Ascending aorta (tissue), 2 donors: ENCODE measurements around the gene LRPPRC. TPM values are rescaled to one million over a fixed set of nuclear protein-coding genes. Genes with fewer than 3 reads are reported as not detected.

Experiments used
- DNase-seq, 2 donors: peaks; one replicate each; pipeline ENCODE4 v3.0.0-alpha.2; 2019; ENCODE audit warnings: low spot score in 2 of 2
- H3K27ac ChIP-seq, 2 donors: fragments of 200-600 bp; sonication (generic); one replicate each; pipeline ENCODE4 v1.5.1; 2016 to 2017; ENCODE audit warnings: mild to moderate bottlenecking in 1 of 2
- H3K27me3 ChIP-seq: fragments of 200-600 bp; sonication (generic); one replicate; pipeline ENCODE4 v1.5.1; 2017
- H3K36me3 ChIP-seq, 2 donors: fragments of 200-600 bp; sonication (generic); one replicate each; pipeline ENCODE4 v1.5.1; 2016
- H3K4me1 ChIP-seq, 2 donors: fragments of 200-600 bp; sonication (generic); one replicate each; pipeline ENCODE4 v1.5.1; 2016 to 2017; ENCODE audit warnings: mild to moderate bottlenecking in 1 of 2
- H3K4me3 ChIP-seq, 2 donors: fragments of 200-600 bp; sonication (generic); one replicate each; pipeline ENCODE4 v1.5.1; 2016 to 2017; ENCODE audit warnings: mild to moderate bottlenecking in 1 of 2
- H3K9me3 ChIP-seq, 2 donors: fragments of 200-600 bp; sonication (generic); one replicate each; pipeline ENCODE4 v1.5.1; 2016
- intact Hi-C: fragments of 100-400 bp; cut with DNase I; formaldehyde crosslinking; loops from one replicate; pipeline ENCODE4 v1.15.1; 2023
- total RNA-seq: library from RNA; depleted of rRNA; stranded (reverse); fragments of >200 nt; gene quantifications from one replicate; pipeline ENCODE4 v1.1.0, GENCODE V29; 2016
- TF ChIP-seq, protein P1 (sequence below), 3 experiments: fragments of 200-600 bp in 2 of 3; fragments of 450-650 bp in 1 of 3; sonication (generic) in 2 of 3; IDR thresholded peaks; one replicate each; pipeline ENCODE4 v1.5.1; 2016 to 2019; ENCODE audit warnings: antibody characterized with exemption in 3 of 3, mild to moderate bottlenecking in 1 of 3, moderate library complexity in 1 of 3

LRPPRC gene
- total RNA-seq, 1 donor from 2014 or later: 78.1 TPM

DNA sequence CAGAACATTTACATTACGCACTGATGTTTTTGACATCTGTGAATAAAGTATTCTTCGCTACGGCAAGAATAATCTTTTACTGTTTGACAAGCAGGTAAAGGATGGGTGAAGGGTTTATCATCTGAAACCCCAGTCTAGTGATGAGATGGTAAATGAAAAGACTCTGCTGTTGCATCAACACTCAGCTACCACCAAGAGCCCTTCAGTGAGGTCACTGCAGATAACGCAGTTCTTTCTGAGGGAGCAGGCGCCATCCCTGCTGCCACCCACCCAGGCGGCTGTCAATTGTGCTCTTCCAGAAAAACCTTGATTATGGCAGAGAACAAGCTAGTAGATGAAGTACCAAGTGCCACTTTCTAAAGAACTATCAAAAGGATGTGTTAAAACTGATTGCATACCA, 98.3 kb downstream of the LRPPRC start:
- TF ChIP-seq, protein P1, sequence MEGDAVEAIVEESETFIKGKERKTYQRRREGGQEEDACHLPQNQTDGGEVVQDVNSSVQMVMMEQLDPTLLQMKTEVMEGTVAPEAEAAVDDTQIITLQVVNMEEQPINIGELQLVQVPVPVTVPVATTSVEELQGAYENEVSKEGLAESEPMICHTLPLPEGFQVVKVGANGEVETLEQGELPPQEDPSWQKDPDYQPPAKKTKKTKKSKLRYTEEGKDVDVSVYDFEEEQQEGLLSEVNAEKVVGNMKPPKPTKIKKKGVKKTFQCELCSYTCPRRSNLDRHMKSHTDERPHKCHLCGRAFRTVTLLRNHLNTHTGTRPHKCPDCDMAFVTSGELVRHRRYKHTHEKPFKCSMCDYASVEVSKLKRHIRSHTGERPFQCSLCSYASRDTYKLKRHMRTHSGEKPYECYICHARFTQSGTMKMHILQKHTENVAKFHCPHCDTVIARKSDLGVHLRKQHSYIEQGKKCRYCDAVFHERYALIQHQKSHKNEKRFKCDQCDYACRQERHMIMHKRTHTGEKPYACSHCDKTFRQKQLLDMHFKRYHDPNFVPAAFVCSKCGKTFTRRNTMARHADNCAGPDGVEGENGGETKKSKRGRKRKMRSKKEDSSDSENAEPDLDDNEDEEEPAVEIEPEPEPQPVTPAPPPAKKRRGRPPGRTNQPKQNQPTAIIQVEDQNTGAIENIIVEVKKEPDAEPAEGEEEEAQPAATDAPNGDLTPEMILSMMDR (IDR thresholded peaks at IDR 0.05): no peak
- Histone ChIP-seq H3K27ac (no peak overlapping the region), H3K27me3 (no peaks in the 10 kb centered on the region), H3K4me1 (no peaks in the 10 kb centered on the region), H3K9me3 (no peaks in the 10 kb centered on the region), H3K4me3 (no peak overlapping the region), H3K36me3 (peaks cover 33 to 64% of the 10 kb centered on the region in 2 donors)
- intact Hi-C loops: no loop called here
- no peak for DNase-seq

DNA sequence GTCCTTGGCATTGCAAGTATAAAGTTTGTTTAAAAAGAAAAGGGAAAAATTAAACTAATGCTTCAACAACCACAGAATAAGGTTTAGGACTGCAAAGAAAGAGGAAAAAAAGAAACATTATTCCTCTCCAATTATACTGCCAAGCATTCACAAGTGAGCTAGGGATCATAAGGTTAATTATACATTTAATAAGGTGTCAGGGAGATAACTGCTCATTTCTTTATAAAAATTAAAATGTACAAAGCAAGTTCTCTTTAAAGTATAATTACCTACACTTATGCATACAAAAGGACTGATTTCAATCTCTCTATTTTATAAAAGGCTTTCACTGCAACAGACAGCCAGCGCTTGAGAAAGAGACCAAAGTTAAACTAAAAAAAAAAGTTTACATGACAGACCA, 98.9 kb downstream of the LRPPRC start:
- no peak overlapping the region for H3K27ac ChIP-seq
- no peaks in the 10 kb centered on the region for H3K27me3 ChIP-seq
- TF ChIP-seq, protein P1 (IDR thresholded peaks at IDR 0.05): no peak
- DNase-seq: no peak
- H3K9me3 ChIP-seq: no peaks in the 10 kb centered on the region
- no peak overlapping the region for H3K4me3 ChIP-seq
- intact Hi-C loops: no loop called here
- no peaks in the 10 kb centered on the region for H3K4me1 ChIP-seq
- H3K36me3 ChIP-seq: peaks cover 39 to 69% of the 10 kb centered on the region in 2 donors

DNA sequence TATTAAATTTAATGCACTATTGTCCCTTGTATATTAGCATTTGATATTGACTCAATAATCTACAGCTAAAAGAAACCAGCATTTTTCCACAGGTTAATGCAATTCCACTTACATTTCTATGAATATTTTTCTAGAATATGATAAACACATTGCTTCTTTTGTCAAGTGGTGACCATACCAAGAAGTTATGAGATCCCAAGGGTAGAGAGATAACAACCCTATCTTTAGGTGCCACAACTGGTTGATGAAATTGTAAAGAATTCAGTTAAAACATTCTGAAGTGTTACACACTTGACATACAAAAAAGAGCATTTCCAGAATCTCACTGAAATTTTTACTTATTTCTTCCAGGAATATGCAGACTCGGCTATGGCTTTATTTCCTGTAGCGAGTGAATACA, 101.0 kb downstream of the LRPPRC start:
- intact Hi-C loops: no loop called here
- Histone ChIP-seq H3K27me3 (no peaks in the 10 kb centered on the region), H3K4me3 (no peak overlapping the region), H3K36me3 (peaks cover 57 to 73% of the 10 kb centered on the region in 2 donors), H3K27ac (no peak overlapping the region), H3K9me3 (no peaks in the 10 kb centered on the region), H3K4me1 (no peaks in the 10 kb centered on the region)
- DNase-seq: no peak
- TF ChIP-seq, protein P1 (IDR thresholded peaks at IDR 0.05): no peak

DNA sequence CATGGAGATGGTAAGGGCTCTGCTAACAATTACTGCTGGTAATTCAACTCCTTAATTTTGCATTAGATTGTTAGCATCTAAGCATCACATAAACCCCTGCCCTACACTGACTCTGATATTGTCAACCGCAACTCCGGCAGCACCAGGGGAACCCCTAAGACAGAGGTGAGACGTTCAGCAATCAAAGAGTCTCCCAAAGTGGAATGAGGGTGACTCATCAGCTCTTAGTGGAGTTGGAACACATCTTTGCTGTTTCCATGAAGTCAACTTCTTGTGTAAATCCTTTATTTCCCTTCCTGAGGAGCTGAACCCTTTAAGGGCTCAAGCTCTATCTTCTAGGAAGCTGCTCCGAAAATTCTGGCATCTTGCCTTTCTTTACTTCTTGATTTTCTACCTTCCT, 104.9 kb downstream of the LRPPRC start:
- no peaks in the 10 kb centered on the region for H3K27me3 ChIP-seq
- TF ChIP-seq, protein P1 (IDR thresholded peaks at IDR 0.05): no peak
- DNase-seq: no peak
- H3K4me3 ChIP-seq: no peak overlapping the region
- intact Hi-C loops: no loop called here
- H3K4me1 ChIP-seq: no peaks in the 10 kb centered on the region
- no peaks in the 10 kb centered on the region for H3K9me3 ChIP-seq
- H3K36me3 ChIP-seq: peaks cover 55 to 63% of the 10 kb centered on the region in 2 donors
- no peak overlapping the region for H3K27ac ChIP-seq

DNA sequence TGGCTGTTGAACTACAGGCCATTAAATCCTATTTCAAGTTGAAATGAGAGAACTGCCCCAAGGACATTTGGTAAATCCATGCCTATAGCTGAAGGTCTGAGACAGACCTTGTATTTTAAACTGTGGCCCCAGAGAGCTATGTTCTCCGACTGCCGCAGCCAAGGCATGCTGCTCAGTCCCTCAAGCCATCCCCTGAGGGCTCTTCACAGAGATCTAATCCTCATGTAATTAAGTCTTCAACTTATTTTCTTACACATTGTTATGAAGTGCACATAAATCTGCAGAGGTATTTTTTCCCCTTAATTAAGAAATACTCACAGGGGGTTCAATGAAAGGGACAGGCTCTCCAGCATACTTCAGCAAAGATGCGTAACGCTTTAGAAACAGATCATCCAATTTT, 106.4 kb downstream of the LRPPRC start:
- no peaks in the 10 kb centered on the region for H3K27me3 ChIP-seq
- no peak for DNase-seq
- no peaks in the 10 kb centered on the region for H3K9me3 ChIP-seq
- no peak overlapping the region for H3K27ac ChIP-seq
- H3K4me1 ChIP-seq: no peaks in the 10 kb centered on the region
- intact Hi-C loops: no loop called here
- H3K36me3 ChIP-seq: peaks cover 49 to 61% of the 10 kb centered on the region in 2 donors
- TF ChIP-seq, protein P1 (IDR thresholded peaks at IDR 0.05): no peak
- H3K4me3 ChIP-seq: no peak overlapping the region

DNA sequence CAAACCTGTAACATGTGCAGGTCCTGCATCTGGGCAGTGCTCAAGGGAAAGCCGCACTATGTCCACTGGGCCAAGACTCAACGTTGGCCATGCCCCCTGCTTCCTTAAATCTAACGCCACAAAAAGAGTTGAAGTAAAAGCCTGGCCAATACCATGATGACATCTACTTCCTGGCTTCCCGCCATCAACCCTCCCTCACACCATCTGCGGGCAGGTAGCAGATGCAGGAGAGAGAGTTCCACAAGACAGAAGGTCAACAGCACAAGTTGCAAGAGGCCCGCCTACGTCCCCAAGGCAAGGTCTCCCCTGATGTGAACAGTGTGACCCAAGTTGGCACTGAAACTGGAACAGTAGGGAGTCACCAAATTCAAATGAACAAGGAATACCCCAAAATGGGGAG, 108.6 kb downstream of the LRPPRC start:
- Histone ChIP-seq H3K27me3 (no peaks in the 10 kb centered on the region), H3K36me3 (peaks cover 32 to 43% of the 10 kb centered on the region in 2 donors), H3K27ac (no peak overlapping the region), H3K4me1 (no peaks in the 10 kb centered on the region), H3K4me3 (no peak overlapping the region), H3K9me3 (no peaks in the 10 kb centered on the region)
- intact Hi-C loops: no loop called here
- TF ChIP-seq, protein P1 (IDR thresholded peaks at IDR 0.05): no peak
- no peak for DNase-seq
